ENCODE data around the gene ZCCHC24. TPM values are rescaled to one million over a fixed set of nuclear protein-coding genes. Genes with fewer than 3 reads are reported as not detected.

ZCCHC24 gene
- total RNA-seq, 2 donors from 2014 or later: 14.0 to 19.8 TPM

- WGBS, 2 donors: 71 to 72% methylated on average over 4 of the region's 4 CpGs
- DNase-seq (no peak), ATAC-seq (no peak)
- H3K4me3 ChIP-seq: no peak overlapping the region
- no peaks in the 10 kb centered on the region for H3K4me1 ChIP-seq
- no peak overlapping the region for H3K27ac ChIP-seq
- no peak for TF ChIP-seq POLR2A (IDR thresholded peaks at IDR 0.05)
- H3K9me3 ChIP-seq: no peaks in the 10 kb centered on the region
- H3K36me3 ChIP-seq (replicated peaks in 1 of 2; ENCODE audit: insufficient read depth in 1 of 2, low read depth in 2 of 2): no peaks in the 10 kb centered on the region
- H3K27me3 ChIP-seq: no peaks in the 10 kb centered on the region
- intact Hi-C loops (cut with DNase I): loop anchor here (5.0 kb wide), 1 partner anchor 105 kb away; no protein-coding TSS in a partner anchor
These were observed 37.3 kb upstream of the ZCCHC24 start for GRCh38 chr10:79482741-79483140.

- no peak for DNase-seq
- Histone ChIP-seq H3K4me1 (no peaks in the 10 kb centered on the region), H3K4me3 (no peak overlapping the region), H3K27me3 (no peaks in the 10 kb centered on the region), H3K36me3 (replicated peaks in 1 of 2; ENCODE audit: insufficient read depth in 1 of 2, low read depth in 2 of 2) (no peaks in the 10 kb centered on the region), H3K27ac (no peak overlapping the region), H3K9me3 (no peaks in the 10 kb centered on the region)
- intact Hi-C loops (cut with DNase I): loop anchor here (5.0 kb wide), 1 partner anchor 105 kb away; no protein-coding TSS in a partner anchor
- no peak for ATAC-seq
- TF ChIP-seq CTCF (IDR thresholded peaks at IDR 0.05): no peak
- no peak for TF ChIP-seq POLR2A (IDR thresholded peaks at IDR 0.05)
- WGBS, 2 donors: 92 to 100% methylated on average over 1 of the region's 1 CpG
These were observed 36.9 kb upstream of the ZCCHC24 start for GRCh38 chr10:79482304-79482703.

DNA sequence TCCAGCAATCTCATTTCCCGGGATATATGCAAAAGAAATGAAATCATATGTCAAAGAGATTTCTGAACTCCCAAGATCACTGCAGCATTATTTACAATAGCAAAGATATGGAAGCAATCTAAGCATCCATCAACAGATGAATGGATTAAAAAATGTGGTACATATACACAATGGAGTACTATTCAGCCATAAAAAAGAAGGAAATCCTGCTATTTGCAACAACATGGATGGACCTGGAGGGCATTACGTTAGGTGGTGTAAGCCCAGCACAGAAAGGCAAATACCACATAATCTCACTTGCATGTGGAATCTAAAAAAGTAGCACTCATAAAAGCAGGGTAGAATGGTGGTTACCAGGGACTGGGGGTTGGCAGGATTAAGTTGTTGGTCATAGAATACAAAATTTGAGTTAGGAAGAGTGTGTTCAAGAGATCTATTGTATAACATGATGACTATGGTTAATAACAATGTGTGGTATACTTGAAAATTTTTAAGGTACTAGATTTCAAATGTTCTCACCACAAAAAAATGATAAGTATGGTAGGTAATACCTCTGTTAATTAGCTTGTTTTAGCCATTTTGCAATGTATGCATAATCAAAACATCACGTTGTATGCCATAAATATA is 34.0 kb upstream of the ZCCHC24 start:
- ATAC-seq: no peak
- 72 to 76% methylated on average over 3 of the region's 3 CpGs for WGBS, 2 donors
- Histone ChIP-seq H3K27ac (no peak overlapping the region), H3K4me3 (no peak overlapping the region), H3K36me3 (replicated peaks in 1 of 2; ENCODE audit: insufficient read depth in 1 of 2, low read depth in 2 of 2) (no peaks in the 10 kb centered on the region), H3K4me1 (no peaks in the 10 kb centered on the region), H3K9me3 (no peaks in the 10 kb centered on the region), H3K27me3 (no peaks in the 10 kb centered on the region)
- DNase-seq: no peak
- intact Hi-C loops (cut with DNase I): no loop called here
- no peak for TF ChIP-seq POLR2A (IDR thresholded peaks at IDR 0.05)
- TF ChIP-seq CTCF (IDR thresholded peaks at IDR 0.05): no peak

DNA sequence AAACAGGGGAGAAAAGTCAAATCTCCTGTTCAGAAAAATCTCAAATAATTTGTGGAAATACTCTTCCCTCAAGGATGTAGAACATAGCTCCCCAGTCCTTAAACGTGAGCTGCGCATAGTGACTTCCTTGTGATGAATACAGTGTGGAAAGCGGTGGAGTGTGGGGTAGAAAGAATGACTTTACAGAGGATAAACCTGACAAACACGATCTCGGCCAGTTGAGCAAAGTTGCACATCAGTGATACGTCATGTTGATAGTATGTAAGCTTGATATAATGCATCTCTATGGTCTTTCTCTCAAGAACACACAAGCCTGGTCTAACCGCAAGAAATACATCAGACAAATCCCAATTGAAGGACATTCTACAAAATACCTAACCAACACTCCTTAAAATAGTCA is 32.0 kb upstream of the ZCCHC24 start:
- no peaks in the 10 kb centered on the region for H3K36me3 ChIP-seq (replicated peaks in 1 of 2; ENCODE audit: insufficient read depth in 1 of 2, low read depth in 2 of 2)
- H3K27me3 ChIP-seq: no peaks in the 10 kb centered on the region
- no peak for ATAC-seq
- TF ChIP-seq POLR2A (IDR thresholded peaks at IDR 0.05) (no peak), CTCF (IDR thresholded peaks at IDR 0.05) (no peak)
- DNase-seq: no peak
- H3K4me1 ChIP-seq: no peaks in the 10 kb centered on the region
- H3K27ac ChIP-seq: no peak overlapping the region
- intact Hi-C loops (cut with DNase I): no loop called here
- H3K9me3 ChIP-seq: no peaks in the 10 kb centered on the region
- 80% methylated on average over 7 of the region's 7 CpGs for WGBS, 2 donors
- H3K4me3 ChIP-seq: no peak overlapping the region

DNA sequence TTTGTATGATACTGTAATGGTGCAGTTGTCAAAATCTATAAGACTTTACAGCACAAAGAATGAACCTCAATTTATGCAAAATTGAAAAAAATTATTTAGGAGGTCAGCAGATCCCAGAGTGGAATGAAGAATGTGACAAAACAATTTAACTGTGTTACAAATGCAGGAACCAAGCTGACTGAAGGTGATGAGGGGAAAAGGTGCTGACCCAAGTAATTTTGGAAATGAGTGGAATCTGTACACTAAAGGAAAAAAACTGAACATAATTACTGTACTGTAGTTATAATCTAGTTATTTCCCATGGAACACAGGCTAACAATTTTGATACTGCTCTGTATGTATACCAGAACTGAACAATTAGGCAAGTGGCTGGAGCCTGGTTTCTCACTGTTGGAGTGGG is 31.2 kb upstream of the ZCCHC24 start:
- H3K4me3 ChIP-seq: no peak overlapping the region
- intact Hi-C loops (cut with DNase I): no loop called here
- H3K4me1 ChIP-seq: no peaks in the 10 kb centered on the region
- H3K36me3 ChIP-seq (replicated peaks in 1 of 2; ENCODE audit: insufficient read depth in 1 of 2, low read depth in 2 of 2): no peaks in the 10 kb centered on the region
- H3K27me3 ChIP-seq: no peaks in the 10 kb centered on the region
- DNase-seq (no peak), ATAC-seq (no peak)
- H3K27ac ChIP-seq: no peak overlapping the region
- TF ChIP-seq POLR2A (IDR thresholded peaks at IDR 0.05) (no peak), CTCF (IDR thresholded peaks at IDR 0.05) (no peak)
- no peaks in the 10 kb centered on the region for H3K9me3 ChIP-seq
